Measurements from ENCODE around the gene RUNX2. TPM values are rescaled to one million over a fixed set of nuclear protein-coding genes. Genes with fewer than 3 reads are reported as not detected.

The RUNX2 gene
- total RNA-seq, 3 donors from 2014 or later, result 2.7 to 7.3 (median 7.2) TPM

DNA sequence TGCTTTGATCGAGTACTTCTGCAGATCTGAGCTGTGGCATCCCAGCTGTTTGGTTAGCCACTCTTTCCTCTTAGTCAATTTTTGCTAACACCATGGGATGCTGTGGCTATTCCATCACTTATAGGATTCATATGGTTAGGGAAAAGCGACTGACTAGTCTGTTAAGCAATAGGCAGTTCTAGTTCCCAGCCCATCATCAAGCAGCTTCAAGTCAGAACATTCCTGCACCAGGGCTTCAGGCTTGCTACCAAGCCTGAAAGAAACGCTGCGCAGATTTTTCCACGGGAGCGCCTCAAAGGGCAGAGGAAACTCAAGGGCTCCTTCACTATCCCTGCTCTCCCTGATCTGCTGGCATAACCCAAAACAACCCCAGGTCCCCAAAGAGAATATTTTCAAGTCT lies 209.4 kb downstream of the RUNX2 start:
- no peaks in the 10 kb centered on the region for H3K27me3 ChIP-seq
- no peaks in the 10 kb centered on the region for H3K4me1 ChIP-seq
- H3K36me3 ChIP-seq, result no peaks in the 10 kb centered on the region
- H3K9me3 ChIP-seq, result no peaks in the 10 kb centered on the region
- intact Hi-C loops (cut with DNase I; ENCODE audit: low total_unique reads), result no loop called here
- no peak overlapping the region for H3K4me3 ChIP-seq
- DNase-seq (ENCODE audit: low spot score in 2 of 2), result no peak
- TF ChIP-seq, protein P1, sequence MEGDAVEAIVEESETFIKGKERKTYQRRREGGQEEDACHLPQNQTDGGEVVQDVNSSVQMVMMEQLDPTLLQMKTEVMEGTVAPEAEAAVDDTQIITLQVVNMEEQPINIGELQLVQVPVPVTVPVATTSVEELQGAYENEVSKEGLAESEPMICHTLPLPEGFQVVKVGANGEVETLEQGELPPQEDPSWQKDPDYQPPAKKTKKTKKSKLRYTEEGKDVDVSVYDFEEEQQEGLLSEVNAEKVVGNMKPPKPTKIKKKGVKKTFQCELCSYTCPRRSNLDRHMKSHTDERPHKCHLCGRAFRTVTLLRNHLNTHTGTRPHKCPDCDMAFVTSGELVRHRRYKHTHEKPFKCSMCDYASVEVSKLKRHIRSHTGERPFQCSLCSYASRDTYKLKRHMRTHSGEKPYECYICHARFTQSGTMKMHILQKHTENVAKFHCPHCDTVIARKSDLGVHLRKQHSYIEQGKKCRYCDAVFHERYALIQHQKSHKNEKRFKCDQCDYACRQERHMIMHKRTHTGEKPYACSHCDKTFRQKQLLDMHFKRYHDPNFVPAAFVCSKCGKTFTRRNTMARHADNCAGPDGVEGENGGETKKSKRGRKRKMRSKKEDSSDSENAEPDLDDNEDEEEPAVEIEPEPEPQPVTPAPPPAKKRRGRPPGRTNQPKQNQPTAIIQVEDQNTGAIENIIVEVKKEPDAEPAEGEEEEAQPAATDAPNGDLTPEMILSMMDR (IDR thresholded peaks at IDR 0.05), result no peak
- TF ChIP-seq POLR2A (IDR thresholded peaks at IDR 0.05), result no peak
- TF ChIP-seq POLR2AphosphoS5 (IDR thresholded peaks at IDR 0.05), result no peak
- no peak overlapping the region for H3K27ac ChIP-seq

DNA sequence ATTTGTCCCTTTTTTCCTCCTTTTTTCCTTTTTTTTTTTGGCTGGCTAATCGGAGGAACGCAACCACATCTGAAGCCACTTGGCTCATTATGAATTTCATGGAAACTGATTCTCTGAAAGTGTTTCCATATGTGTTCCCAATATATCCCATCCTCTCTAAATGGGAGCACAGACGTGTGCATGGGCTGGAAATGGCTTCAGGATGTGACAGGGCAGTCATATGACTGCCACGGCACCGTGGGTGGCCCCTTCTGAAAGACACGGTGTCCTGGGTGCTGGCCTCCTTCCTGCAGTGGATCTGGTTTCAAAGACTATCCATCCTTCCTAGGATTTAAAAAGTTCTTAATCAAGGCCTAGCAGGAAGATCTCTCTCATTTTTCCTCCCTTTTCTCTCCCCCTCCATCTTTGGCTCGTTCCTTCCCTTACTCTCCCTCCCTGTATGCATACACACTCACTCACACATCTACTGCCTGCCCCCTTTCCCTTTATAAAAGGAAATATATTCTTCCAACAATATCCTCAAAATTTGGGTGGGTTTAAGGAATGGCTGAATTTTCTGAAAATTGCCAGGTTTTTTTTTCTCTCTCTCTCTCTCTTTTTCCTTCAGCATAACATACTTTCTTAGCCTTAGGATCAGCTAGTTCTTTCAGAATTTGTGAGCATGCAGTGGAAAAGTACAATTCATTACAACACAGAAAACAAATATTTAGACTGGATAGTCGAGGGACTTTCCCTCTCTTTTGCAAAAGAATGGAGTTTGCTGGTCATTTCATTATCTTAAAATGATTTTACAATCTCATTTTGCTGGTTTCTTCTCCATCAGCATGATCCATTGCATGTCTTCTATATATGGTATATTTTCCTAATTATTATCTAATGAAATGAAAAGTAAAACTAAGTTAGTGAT lies 210.8 kb downstream of the RUNX2 start:
- Histone ChIP-seq H3K27me3 (no peaks in the 10 kb centered on the region), H3K9me3 (no peaks in the 10 kb centered on the region), H3K36me3 (no peaks in the 10 kb centered on the region), H3K4me3 (no peak overlapping the region), H3K4me1 (no peaks in the 10 kb centered on the region), H3K27ac (peak overlapping the region; percentile 58 to 75)
- intact Hi-C loops (cut with DNase I; ENCODE audit: low total_unique reads), result no loop called here
- DNase-seq (ENCODE audit: low spot score in 2 of 2), result peak in 1 of 2 donors; percentile 32
- TF ChIP-seq, protein P1 (IDR thresholded peaks at IDR 0.05), result no peak
- TF ChIP-seq POLR2AphosphoS5 (IDR thresholded peaks at IDR 0.05), result peak in 2 of 3 donors; percentile 26 to 41

DNA sequence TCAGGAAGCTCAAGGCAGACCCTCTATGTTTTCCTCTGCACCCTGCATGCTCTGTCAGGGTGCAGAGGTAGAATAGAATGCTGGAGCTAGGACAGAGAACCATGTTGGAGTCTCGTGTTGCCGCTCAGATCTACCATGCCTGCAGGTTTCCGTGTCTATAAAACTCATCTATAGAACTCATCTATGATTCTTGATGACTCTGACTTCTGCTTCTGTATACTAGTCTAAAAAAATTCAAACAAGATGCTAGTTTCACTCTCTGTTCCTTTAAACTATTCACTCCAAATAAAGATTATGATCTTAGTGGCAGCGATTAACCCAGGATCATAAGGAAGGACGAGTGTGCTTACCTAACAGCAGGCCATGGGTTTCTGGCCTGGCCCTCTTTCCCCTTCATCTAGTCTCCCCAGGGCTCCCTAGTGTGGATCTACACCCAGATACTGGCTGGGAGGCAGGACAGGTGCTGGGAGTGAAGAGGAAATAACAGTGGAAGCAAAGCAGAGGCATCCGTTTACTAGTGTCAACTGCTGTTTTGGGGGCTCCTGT lies 212.3 kb downstream of the RUNX2 start:
- H3K9me3 ChIP-seq, result no peaks in the 10 kb centered on the region
- no peaks in the 10 kb centered on the region for H3K4me1 ChIP-seq
- no peaks in the 10 kb centered on the region for H3K36me3 ChIP-seq
- TF ChIP-seq POLR2A (IDR thresholded peaks at IDR 0.05), result no peak
- no peak overlapping the region for H3K4me3 ChIP-seq
- no peak for DNase-seq (ENCODE audit: low spot score in 2 of 2)
- H3K27ac ChIP-seq, result no peak overlapping the region
- H3K27me3 ChIP-seq, result no peaks in the 10 kb centered on the region
- intact Hi-C loops (cut with DNase I; ENCODE audit: low total_unique reads), result no loop called here

DNA sequence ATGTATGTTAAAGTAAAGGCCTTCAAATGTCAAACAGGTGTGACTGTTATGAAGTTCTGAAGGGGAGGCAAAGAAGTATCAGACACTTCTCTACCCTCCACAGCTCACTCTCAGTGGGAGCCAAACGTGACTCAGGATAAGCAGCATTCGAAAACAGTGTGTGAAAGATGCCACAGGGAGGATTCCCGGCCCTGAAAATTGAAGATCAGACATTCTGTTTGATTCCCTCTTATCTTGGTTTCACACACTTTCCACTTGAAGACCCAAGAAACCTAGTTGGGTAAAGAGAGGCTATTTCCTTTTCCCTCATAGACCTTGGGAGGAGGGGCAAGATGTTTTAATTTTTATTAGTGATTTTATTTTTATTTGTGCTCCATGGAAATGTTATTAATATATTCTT lies 213.8 kb downstream of the RUNX2 start:
- intact Hi-C loops (cut with DNase I; ENCODE audit: low total_unique reads), result no loop called here
- DNase-seq (ENCODE audit: low spot score in 2 of 2), result no peak
- TF ChIP-seq POLR2AphosphoS5 (IDR thresholded peaks at IDR 0.05), result no peak
- TF ChIP-seq, protein P1 (IDR thresholded peaks at IDR 0.05), result no peak

DNA sequence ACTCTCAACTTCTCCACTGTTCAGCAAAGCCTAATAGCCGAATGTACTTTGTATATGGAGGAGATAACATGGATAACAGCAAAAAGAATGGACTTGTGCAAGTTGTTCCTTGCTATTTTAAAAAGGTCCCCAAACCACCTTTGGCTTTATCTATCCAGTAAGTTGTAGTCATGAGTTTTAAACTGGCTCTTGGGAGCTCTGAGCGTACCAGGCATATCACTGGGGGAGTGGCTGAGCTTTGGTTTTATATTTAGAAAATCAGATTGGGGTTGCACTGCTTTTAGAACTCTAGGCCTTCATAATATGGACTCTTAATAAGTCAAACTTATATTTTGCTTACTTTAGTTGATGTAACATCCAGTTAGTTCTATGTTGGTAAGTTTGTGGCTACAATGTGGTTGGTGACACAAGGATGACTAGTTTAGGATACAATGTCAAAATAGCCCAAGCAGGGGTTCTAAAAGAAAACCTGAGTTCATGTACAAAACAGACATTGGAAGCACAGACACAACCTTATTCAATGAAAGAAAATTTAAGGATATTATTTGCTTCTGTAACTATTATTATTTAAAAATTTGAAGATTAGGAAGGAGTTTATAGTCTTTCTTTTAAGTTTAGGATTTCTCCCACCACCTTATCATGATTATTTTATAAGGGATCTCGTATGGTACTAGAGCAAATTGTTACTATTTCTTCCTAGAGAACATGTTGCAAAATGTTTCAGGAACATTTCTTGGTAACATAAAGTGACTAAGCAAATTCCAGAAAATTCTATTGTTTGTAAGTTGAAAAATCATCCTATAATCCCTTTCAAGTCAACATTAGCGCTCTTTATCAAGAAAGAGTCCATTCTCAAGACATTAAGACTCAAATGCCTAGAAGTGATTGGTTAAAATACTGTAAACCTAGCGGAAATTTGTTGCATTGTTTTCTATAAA lies 215.4 kb downstream of the RUNX2 start:
- Histone ChIP-seq H3K27me3 (no peaks in the 10 kb centered on the region), H3K27ac (no peak overlapping the region), H3K36me3 (no peaks in the 10 kb centered on the region), H3K9me3 (no peaks in the 10 kb centered on the region), H3K4me1 (no peaks in the 10 kb centered on the region), H3K4me3 (no peak overlapping the region)
- intact Hi-C loops (cut with DNase I; ENCODE audit: low total_unique reads), result no loop called here
- DNase-seq (ENCODE audit: low spot score in 2 of 2), result no peak
- no peak for TF ChIP-seq POLR2AphosphoS5 (IDR thresholded peaks at IDR 0.05)
- TF ChIP-seq, protein P1 (IDR thresholded peaks at IDR 0.05), result no peak
- no peak for TF ChIP-seq POLR2A (IDR thresholded peaks at IDR 0.05)

More for the DNA sequence above, 213.8 kb downstream of the RUNX2 start:
- Histone ChIP-seq H3K27ac (no peak overlapping the region), H3K27me3 (no peaks in the 10 kb centered on the region), H3K4me3 (no peak overlapping the region), H3K36me3 (no peaks in the 10 kb centered on the region), H3K9me3 (no peaks in the 10 kb centered on the region), H3K4me1 (no peaks in the 10 kb centered on the region)

Measured in breast epithelium (tissue), 4 donors.